ENCODE measurements around the gene MUC6. TPM values are rescaled to one million over a fixed set of nuclear protein-coding genes. Genes with fewer than 3 reads are reported as not detected.

Gene MUC6
- total and polyA plus RNA-seq, 2 experiments from 2014 or later: not detected

DNA sequence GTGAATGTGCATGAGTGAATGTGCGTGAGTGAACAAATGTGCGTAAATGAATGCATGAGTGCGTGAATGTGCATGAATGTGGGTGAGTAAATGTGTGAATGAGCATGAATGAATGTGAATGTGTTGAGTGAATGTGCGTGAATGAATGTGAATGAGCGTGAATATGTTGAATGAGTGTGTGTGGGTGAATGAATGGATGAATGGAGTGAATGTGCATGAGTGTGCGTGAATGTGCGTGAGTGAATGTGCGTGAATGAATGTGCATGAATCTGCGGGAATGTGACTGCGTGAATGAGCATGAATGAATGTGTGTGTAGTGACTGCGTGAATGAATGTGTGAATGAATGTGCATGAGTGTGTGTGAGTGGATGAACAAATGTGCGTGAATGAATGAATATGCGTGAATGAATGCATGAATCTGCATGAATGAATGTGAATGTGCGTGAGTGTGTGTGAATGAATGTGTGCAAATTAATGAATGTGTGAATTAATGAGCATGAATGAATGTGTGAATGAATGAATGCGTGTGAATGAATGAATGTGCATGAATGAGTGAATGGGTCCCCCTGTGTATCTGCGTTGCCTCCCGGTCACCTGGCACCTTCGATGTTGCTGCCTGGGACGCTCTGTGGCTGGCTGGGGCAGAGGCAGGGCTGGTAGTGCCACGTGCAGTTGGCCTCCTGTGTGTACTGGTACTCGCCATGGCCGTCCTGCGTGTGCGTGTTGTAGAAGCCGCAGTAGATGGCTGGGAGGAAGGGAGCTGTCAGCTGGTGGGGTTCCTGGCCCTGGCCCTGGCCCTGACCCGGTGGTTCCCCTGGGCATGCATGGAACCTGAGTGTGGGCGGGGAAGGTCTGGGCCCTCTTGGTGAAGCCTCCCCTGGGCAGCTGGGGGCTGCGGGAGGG, 13.4 kb downstream of the MUC6 start:
- DNase-seq: no peak
- Histone ChIP-seq H3K4me3 (no peak overlapping the region), H2AFZ (no peak overlapping the region), H3K9ac (no peak overlapping the region), H3K4me1 (ENCODE audit: insufficient read depth) (no peaks in the 10 kb centered on the region), H3K9me3 (ENCODE audit: low read depth) (no peaks in the 10 kb centered on the region), H3K9me2 (ENCODE audit: insufficient read depth) (no peaks in the 10 kb centered on the region), H3K27ac (no peak overlapping the region), H3K27me3 (replicated peaks; ENCODE audit: insufficient read depth) (no peaks in the 10 kb centered on the region), H4K20me1 (ENCODE audit: insufficient read depth) (no peaks in the 10 kb centered on the region), H3F3A (ENCODE audit: insufficient read depth) (no peaks in the 10 kb centered on the region), H3K36me3 (ENCODE audit: low read depth) (no peaks in the 10 kb centered on the region), H3K79me2 (ENCODE audit: insufficient read depth) (no peaks in the 10 kb centered on the region), H3K4me2 (ENCODE audit: unreplicated experiment) (no peak overlapping the region)
- no peak for TF ChIP-seq EZH2 (IDR thresholded peaks at IDR 0.05; ENCODE audit: insufficient read depth, poor library complexity, severe bottlenecking)
- TF ChIP-seq EZH2phosphoT487 (IDR thresholded peaks at IDR 0.05; ENCODE audit: insufficient read depth, low read depth): no peak
- in situ Hi-C loops (cut with MboI): no loop called here
- 92 to 95% methylated on average over 25 to 28 of the region's 28 CpGs for WGBS, 2 experiments (ENCODE audit: low coverage in 1 of 2, low lambda C conversion rate in 2 of 2, missing lambda C conversion rate in 2 of 2)

DNA sequence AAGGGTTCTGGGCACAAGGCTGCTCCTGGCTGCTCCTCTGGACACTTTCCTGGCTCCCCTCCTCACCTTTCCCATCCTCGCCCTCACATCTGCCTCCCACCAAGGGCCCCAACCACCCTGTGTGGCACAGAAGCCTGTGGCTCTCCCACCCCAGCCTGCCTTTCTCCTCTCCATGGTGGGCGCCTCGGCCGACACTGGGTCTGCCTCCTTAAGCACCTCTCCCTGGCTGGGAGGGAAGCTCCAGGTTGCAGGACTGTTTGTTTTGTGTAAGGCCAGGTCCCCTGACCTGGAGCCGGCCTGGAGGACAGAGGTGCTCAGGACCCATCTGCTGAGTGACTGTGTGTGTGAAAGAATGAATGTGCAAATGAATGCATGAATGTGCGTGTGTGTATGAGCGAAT, 14.1 kb downstream of the MUC6 start:
- DNase-seq: no peak
- 94 to 96% methylated on average over 7 of the region's 7 CpGs for WGBS, 2 experiments (ENCODE audit: low coverage in 1 of 2, low lambda C conversion rate in 2 of 2, missing lambda C conversion rate in 2 of 2)
- Histone ChIP-seq H3K9me3 (ENCODE audit: low read depth) (no peaks in the 10 kb centered on the region), H3K9me2 (ENCODE audit: insufficient read depth) (no peaks in the 10 kb centered on the region), H3K4me3 (no peak overlapping the region), H3F3A (ENCODE audit: insufficient read depth) (no peaks in the 10 kb centered on the region), H3K27ac (no peak overlapping the region), H3K9ac (no peak overlapping the region), H3K36me3 (ENCODE audit: low read depth) (no peaks in the 10 kb centered on the region), H3K79me2 (ENCODE audit: insufficient read depth) (peaks cover 4% of the 10 kb centered on the region), H3K27me3 (replicated peaks; ENCODE audit: insufficient read depth) (no peaks in the 10 kb centered on the region), H3K4me1 (ENCODE audit: insufficient read depth) (no peaks in the 10 kb centered on the region), H4K20me1 (ENCODE audit: insufficient read depth) (no peaks in the 10 kb centered on the region), H2AFZ (no peak overlapping the region), H3K4me2 (ENCODE audit: unreplicated experiment) (no peak overlapping the region)
- TF ChIP-seq EZH2phosphoT487 (IDR thresholded peaks at IDR 0.05; ENCODE audit: insufficient read depth, low read depth) (no peak), EZH2 (IDR thresholded peaks at IDR 0.05; ENCODE audit: insufficient read depth, poor library complexity, severe bottlenecking) (no peak)
- in situ Hi-C loops (cut with MboI): no loop called here

DNA sequence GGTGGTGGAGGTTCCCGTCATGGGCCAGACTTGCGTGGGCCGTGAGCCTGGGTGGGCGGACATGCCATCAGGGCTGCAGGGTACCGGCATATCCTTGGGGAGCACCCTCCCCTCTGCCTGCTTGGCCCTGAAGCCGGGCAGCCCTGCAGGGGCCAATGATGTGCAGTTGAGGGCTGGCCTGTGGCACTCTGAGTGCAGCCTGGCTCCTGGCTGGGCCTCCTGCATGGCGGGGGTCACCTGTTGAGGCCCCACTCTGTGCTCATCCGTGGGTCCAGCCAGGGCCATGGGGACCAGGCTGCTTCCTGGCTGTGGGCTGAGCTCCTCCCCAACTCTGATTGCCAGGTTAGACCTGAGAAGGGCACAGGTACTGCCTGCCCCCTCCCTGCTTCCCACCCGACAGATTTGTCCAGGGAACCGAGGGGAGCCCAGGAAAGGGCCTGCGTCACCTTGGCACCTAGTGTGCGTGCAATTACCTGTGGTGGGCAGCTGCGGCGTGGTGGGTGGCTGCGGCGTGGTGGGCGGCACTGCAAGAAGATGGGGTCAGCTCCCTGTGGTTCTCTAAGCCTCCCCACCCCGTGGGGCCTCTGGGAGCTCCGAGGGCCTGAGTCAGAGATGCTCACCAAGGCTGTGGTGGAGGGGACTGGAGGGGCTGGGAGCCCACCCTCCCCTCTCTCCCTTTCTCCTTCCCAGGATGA, 16.2 kb downstream of the MUC6 start:
- Histone ChIP-seq H3K9me3 (ENCODE audit: low read depth) (no peaks in the 10 kb centered on the region), H3K9me2 (ENCODE audit: insufficient read depth) (no peaks in the 10 kb centered on the region), H3F3A (ENCODE audit: insufficient read depth) (no peaks in the 10 kb centered on the region), H3K4me1 (ENCODE audit: insufficient read depth) (no peaks in the 10 kb centered on the region), H3K79me2 (ENCODE audit: insufficient read depth) (peaks cover 18% of the 10 kb centered on the region), H3K27me3 (replicated peaks; ENCODE audit: insufficient read depth) (no peaks in the 10 kb centered on the region), H3K9ac (no peak overlapping the region), H4K20me1 (ENCODE audit: insufficient read depth) (no peaks in the 10 kb centered on the region), H3K4me2 (ENCODE audit: unreplicated experiment) (no peak overlapping the region), H3K36me3 (ENCODE audit: low read depth) (no peaks in the 10 kb centered on the region), H2AFZ (no peak overlapping the region), H3K4me3 (no peak overlapping the region), H3K27ac (no peak overlapping the region)
- no peak for DNase-seq
- in situ Hi-C loops (cut with MboI): no loop called here
- 86 to 89% methylated on average over 17 to 19 of the region's 19 CpGs for WGBS, 2 experiments (ENCODE audit: low coverage in 1 of 2, low lambda C conversion rate in 2 of 2, missing lambda C conversion rate in 2 of 2)
- TF ChIP-seq EZH2 (IDR thresholded peaks at IDR 0.05; ENCODE audit: insufficient read depth, poor library complexity, severe bottlenecking) (no peak), EZH2phosphoT487 (IDR thresholded peaks at IDR 0.05; ENCODE audit: insufficient read depth, low read depth) (no peak)

DNA sequence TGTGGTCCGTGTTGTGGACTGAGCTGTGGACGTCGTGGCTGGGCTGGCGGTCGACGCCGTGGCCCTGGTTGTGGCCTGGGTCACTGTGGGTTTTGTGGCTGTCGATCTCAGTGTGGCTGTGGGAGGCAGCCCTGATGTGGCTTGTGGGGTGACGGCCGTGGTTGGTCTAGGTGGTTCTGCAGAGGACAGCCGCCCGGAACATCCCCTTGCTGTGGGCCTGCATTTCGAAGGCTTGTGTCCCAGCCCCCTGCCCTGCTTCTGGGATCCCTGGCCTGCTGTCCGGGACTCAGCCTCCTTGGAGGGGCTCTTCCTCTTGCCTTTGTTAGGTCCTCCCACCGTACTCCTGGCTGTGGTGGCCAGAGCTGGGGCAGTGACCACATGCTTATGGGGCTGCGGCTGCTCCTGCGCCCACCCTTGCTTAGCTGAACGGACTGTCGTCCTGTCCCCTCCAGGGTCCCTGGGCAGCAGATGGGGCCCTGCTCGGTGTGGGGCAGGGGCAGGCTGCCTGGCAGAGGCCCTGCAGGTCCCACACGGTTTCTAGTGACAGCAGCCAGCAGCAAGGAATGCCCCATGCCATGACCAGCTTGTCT, 17.1 kb downstream of the MUC6 start:
- H3K36me3 ChIP-seq (ENCODE audit: low read depth): no peaks in the 10 kb centered on the region
- WGBS, 2 experiments (ENCODE audit: low coverage in 1 of 2, low lambda C conversion rate in 2 of 2, missing lambda C conversion rate in 2 of 2): 78 to 81% methylated on average over 20 to 21 of the region's 21 CpGs
- no peaks in the 10 kb centered on the region for H4K20me1 ChIP-seq (ENCODE audit: insufficient read depth)

More for the DNA sequence above, 17.1 kb downstream of the MUC6 start:
- no peak overlapping the region for H3K27ac ChIP-seq
- H3F3A ChIP-seq (ENCODE audit: insufficient read depth): no peaks in the 10 kb centered on the region
- no peak for TF ChIP-seq EZH2phosphoT487 (IDR thresholded peaks at IDR 0.05; ENCODE audit: insufficient read depth, low read depth)
- no peak for TF ChIP-seq EZH2 (IDR thresholded peaks at IDR 0.05; ENCODE audit: insufficient read depth, poor library complexity, severe bottlenecking)
- H3K4me2 ChIP-seq (ENCODE audit: unreplicated experiment): no peak overlapping the region
- H3K27me3 ChIP-seq (replicated peaks; ENCODE audit: insufficient read depth): no peaks in the 10 kb centered on the region
- no peak overlapping the region for H2AFZ ChIP-seq
- H3K79me2 ChIP-seq (ENCODE audit: insufficient read depth): peaks cover 18% of the 10 kb centered on the region
- H3K9ac ChIP-seq: no peak overlapping the region
- no peaks in the 10 kb centered on the region for H3K4me1 ChIP-seq (ENCODE audit: insufficient read depth)
- in situ Hi-C loops (cut with MboI): no loop called here
- DNase-seq: no peak
- H3K4me3 ChIP-seq: no peak overlapping the region
- no peaks in the 10 kb centered on the region for H3K9me2 ChIP-seq (ENCODE audit: insufficient read depth)
- H3K9me3 ChIP-seq (ENCODE audit: low read depth): no peaks in the 10 kb centered on the region

Measured in GM23248 (cell line).